ENCODE data around the gene HSD3B2.
"Not testable (repeated sequence)": the region's sequence is repeated elsewhere in the genome, so short reads cannot be mapped to it uniquely, and the experiment has no call there.

HSD3B2 gene

DNA sequence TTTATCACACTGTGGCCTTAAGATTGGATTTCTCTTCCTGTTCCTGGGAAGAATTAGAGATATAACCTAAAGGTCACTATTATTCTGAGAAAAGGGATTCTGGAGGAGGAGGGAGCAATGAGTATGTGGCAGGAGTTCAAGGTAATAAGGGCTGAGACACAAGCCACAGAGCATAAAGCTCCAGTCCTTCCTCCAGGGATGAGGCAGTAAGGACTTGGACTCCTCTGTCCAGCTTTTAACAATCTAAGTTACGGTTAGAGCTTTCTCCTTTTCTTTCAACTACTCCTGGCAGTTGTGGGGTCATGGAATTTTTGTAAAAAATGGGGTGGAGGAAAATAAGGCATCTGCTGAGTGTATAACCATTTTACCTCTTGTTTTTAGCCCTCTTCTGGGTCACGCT lies at the start of gene HSD3B2:
Gene HSD3B2, plus strand, starts transcription at position 201 of the 400 bp plus-strand sequence. CDS start 270 bp downstream, outside the sequence.
- no peak for DNase-seq
- TF ChIP-seq POLR2A (IDR thresholded peaks at IDR 0.05; ENCODE audit: low read length): no peak
- TF ChIP-seq GATA1 (IDR thresholded peaks at IDR 0.05; ENCODE audit: low read depth, low read length): no peak

DNA sequence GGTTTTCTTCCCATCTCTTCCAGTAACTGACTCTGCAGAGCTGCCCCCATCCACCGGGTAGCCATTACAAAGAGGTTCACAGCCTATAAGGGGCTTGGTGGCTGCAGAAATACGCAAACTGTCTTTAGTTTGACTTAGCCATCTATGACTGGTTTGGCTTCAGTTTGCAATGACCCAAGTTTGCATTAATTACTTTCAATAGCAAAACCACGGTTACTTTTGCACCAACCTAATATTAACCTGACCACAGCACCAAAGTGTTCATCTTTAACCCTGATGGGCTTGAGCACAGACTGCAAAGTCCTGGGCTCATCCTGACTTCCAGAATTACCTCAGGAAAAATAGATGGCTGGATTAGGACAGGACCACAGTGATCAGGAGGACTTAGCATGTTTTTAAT lies 48.5 kb upstream of the HSD3B2 start:
- DNase-seq: no peak
- TF ChIP-seq POLR2A (IDR thresholded peaks at IDR 0.05; ENCODE audit: low read length) (no peak), GATA1 (IDR thresholded peaks at IDR 0.05; ENCODE audit: low read depth, low read length) (no peak)

DNA sequence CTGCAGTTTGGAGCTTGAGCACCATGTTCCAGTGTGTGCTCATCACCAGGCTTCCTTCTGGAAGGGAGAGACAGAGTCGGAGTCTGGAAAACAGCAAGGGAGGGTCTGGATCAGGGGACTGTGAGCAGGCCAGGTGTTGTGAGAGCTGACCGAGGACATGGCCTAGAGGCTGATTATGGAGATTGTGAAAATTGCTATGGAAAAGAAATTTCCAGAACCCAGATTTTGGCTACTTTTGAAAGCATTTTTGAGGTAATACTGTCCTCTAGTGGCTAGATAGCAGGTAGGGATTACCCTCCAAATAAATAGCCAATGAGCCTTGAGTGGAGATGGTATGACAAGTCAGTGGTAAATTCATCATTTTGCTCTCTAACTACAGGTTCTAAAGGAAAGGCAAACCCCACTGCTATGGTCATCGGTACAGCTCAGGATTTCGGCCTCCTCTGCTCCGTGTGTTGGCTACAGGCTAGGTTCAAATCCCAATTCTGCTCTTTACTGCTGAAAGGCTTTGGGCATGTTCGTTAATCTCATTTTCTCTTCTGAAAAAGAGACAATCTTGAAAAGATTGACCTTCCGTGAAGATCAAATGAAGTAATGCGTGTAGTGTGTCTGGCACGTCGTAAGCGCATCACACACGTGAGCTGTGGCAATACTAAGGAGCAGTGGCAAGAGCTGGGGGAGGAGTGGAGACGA lies 47.4 kb upstream of the HSD3B2 start:
- DNase-seq: peak in 1 of 2 experiments; percentile 14
- TF ChIP-seq POLR2A (IDR thresholded peaks at IDR 0.05; ENCODE audit: low read length) (no peak), GATA1 (IDR thresholded peaks at IDR 0.05; ENCODE audit: low read depth, low read length) (no peak)

DNA sequence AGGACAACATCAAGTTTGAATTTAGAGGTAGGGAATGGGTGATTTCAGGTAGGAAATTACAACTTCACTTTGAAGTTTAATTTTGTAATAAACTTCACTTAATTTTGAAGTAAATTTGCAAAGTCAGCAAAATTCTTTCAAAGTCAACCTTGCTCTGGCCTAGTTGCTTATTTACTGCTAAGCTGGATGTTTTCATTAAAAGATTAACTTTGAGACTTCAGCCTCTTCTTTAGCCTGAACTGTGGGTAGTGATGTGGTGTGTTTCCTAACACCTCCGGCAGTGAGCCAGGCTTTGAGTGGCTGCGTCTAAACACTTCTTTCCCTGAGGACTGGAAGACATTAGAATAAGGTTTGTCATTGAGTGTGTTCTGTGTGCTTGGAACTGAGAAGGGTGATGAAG lies 46.4 kb upstream of the HSD3B2 start, which contains the start of gene HAO2:
Gene HAO2, plus strand, starts transcription at position 232 of the 400 bp plus-strand sequence. CDS start 12,301 bp downstream, outside the sequence.
- TF ChIP-seq POLR2A (IDR thresholded peaks at IDR 0.05; ENCODE audit: low read length) (no peak), GATA1 (IDR thresholded peaks at IDR 0.05; ENCODE audit: low read depth, low read length) (no peak)
- DNase-seq: no peak

DNA sequence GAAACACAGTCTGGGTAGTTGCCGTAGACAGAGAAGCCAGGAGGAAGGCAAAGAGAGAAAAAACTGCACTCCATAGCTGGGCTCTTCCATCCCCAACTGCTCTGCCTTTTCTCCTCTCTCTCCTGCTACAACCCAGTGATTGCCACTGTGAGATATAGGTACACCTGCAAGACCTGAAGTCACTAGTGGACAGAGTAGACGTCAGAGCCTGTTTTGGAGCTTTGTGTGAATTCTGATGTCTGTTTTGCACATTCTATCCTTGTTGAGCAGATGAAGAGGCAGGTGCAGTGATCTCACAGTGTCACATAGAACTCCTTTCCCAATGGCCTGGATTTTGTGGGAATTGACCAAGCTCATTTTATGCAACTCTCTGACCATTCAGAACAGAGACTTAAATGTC lies 44.2 kb upstream of the HSD3B2 start:
- DNase-seq: no peak
- no peak for TF ChIP-seq GATA1 (IDR thresholded peaks at IDR 0.05; ENCODE audit: low read depth, low read length)
- no peak for TF ChIP-seq POLR2A (IDR thresholded peaks at IDR 0.05; ENCODE audit: low read length)

DNA sequence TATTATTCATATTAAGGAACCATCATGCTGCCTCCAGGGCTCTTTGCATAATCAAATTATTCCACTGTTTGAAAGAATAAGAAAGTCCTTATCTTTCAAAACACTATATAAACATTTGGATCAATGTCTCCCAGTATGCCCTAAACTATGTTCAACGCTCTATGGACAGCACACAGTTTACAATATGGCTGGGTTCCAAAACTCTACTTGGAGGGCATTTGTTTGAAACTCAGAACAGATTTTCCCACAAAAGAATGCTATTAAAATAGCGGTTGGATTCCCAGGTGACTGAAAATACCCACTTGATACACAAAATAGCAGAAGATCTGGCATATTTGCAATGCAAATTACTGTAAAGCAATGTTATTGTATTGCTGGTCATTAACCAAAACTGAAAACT lies 43.1 kb upstream of the HSD3B2 start:
- no peak for DNase-seq
- no peak for TF ChIP-seq POLR2A (IDR thresholded peaks at IDR 0.05; ENCODE audit: low read length)
- no peak for TF ChIP-seq GATA1 (IDR thresholded peaks at IDR 0.05; ENCODE audit: low read depth, low read length)

DNA sequence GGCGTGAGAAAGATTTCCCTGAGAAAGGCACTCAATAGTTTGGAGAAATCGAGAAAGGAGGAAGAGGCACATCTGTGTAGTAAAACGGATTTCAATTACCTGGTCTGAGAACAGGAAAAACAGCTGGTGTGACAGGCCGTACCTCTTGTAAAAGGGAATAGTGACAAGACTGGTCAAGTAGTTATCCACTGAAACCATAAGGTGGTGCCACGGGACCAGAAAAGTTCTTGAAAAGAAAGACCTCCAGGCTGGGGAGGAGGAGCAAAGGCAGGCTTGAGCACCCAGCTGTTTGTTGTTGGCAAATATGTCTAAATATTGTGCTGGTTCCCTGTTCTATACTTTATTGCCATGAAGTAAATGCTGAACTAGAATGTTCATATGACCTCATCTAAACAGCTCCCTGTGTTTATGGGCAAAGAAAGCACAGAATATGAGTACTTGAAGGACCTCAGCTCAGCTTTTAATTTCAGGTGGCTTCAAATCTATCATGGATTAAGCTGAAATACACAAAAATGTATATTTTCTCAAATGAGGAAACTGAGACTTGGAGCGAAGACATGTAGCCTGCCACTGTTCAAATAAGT lies 42.4 kb upstream of the HSD3B2 start:
- no peak for TF ChIP-seq POLR2A (IDR thresholded peaks at IDR 0.05; ENCODE audit: low read length)
- TF ChIP-seq GATA1 (IDR thresholded peaks at IDR 0.05; ENCODE audit: low read depth, low read length): no peak
- DNase-seq: peak; percentile 29 to 46

DNA sequence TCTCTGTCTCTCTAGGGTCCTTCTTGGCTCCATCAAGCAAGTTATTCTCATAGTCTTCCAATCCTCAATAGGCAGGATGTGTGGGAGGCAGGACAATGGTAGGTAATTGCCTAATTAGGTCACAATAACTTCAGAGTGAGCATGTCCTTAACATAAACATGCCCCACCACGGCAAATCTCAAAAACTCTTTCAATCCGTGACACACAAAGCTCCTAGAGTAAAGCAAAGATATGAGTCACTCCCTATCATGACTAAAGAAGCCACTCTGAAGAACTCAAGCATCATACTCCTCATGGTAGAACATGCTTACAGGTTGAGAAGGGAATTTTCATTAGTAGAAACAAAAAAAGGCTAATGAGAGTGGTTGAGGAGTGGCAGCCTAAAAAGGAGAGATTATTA lies 41.5 kb upstream of the HSD3B2 start:
- DNase-seq: no peak
- TF ChIP-seq POLR2A (IDR thresholded peaks at IDR 0.05; ENCODE audit: low read length) (no peak), GATA1 (IDR thresholded peaks at IDR 0.05; ENCODE audit: low read depth, low read length) (no peak)

DNA sequence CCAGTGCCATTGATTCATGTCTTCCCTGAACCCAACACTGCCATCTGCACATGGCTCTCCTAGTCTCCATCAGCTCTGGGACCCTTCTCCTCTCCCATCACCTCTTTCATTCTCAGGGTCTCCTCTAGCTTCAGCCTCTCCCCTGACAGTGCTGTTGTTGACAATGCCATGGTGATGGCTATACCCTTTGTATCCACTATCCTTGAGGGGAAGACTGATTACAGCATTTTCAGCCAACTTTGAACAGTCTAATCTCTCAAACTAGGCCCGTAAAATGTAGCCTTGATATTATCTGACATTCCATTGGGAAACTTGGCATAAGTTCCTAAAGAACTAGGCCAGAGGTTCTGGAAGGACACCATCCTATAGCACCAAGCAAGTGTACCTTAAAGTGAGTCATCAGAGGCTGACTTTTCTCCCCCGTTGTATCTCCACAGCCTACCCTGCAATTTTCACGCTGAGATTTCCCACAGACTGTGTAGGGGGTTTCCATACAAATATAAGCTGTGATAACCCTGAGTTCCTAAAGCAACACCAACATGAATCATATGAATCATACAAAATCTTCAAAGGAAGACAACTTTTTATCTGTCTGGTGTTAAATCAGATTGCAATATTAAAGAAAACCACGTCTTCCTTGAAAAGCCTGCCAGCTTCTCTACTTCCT lies 40.6 kb upstream of the HSD3B2 start:
- TF ChIP-seq POLR2A (IDR thresholded peaks at IDR 0.05; ENCODE audit: low read length): no peak
- no peak for TF ChIP-seq GATA1 (IDR thresholded peaks at IDR 0.05; ENCODE audit: low read depth, low read length)
- DNase-seq: no peak

DNA sequence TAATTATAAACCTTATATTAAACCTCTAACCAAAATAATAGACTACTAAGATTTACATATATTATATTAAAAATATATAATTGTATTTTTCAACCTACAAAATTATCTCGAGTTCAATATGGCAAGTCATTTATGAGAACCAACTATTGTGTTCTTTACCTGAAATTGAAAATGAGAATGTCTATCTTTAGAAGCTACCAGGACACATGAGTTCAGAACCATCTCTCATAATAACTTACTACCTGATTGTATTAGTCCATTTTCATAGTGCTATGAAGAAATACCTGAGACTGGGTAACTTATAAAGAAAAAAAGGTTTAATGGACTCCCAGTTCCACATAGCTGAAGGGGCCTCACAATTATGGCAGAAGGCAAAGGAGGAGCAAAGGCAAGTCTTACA lies 39.6 kb upstream of the HSD3B2 start:
- DNase-seq: no peak
- TF ChIP-seq POLR2A (IDR thresholded peaks at IDR 0.05; ENCODE audit: low read length): no peak
- TF ChIP-seq GATA1 (IDR thresholded peaks at IDR 0.05; ENCODE audit: low read depth, low read length): no peak

DNA sequence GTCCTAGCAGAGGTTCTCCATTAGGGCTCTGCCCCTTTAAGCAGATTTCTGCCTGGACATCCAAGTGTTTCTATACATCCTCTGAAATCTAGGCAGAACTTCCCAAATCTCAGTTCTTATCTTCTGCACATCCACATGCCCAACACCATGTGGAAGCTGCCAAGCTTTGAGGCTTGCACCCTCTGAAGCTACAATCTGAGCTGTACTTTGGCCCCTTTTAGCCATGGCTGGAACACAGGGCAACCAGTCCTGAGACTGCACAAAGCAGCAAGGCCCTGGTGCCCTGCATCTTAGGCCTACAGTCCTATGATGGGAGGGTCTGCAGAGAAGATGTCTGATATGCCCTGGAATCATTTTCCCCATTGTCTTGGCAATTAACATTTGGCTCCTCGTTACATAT lies 38.4 kb upstream of the HSD3B2 start:
- TF ChIP-seq GATA1 (IDR thresholded peaks at IDR 0.05; ENCODE audit: low read depth, low read length): no peak
- no peak for TF ChIP-seq POLR2A (IDR thresholded peaks at IDR 0.05; ENCODE audit: low read length)
- no peak for DNase-seq

DNA sequence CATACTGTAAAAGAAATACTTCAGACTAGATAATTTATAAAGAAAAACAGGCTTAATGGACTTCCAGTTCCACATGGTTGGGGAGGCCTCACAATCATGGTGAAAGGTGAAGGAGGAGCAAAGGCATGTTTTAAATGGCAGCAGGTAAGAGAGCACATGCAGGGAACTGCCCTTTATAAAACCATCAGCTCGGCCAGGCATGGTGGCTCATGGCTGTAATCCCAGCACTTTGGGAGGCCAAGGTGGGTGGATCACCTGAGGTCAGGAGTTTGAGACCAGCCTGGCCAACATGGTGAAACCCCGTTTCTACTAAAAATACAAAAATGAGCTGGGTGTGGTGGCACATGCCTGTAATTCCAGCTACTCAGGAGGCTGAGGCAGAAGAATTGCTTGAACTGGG lies 37.4 kb upstream of the HSD3B2 start:
- DNase-seq: not testable (repeated sequence)

DNA sequence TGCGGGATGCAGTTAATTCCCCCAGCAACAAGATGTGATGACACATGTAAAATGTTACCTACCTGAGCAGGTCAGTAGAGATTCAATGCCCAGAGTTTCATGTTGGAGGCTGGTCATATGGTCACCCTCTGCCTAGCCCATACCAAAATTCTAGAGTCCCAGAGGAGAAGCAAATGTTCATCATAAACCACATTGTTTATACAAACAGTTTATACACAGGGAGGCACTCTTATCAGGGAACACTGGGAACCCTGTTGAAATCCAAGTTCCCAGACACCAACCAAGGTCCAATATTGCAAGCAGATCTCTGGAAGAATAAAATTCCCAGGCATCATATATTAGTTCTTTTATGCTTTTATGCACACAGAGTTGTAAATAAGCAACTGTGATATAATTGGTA lies 35.8 kb upstream of the HSD3B2 start:
- TF ChIP-seq GATA1 (IDR thresholded peaks at IDR 0.05; ENCODE audit: low read depth, low read length): no peak
- no peak for TF ChIP-seq POLR2A (IDR thresholded peaks at IDR 0.05; ENCODE audit: low read length)
- DNase-seq: no peak

DNA sequence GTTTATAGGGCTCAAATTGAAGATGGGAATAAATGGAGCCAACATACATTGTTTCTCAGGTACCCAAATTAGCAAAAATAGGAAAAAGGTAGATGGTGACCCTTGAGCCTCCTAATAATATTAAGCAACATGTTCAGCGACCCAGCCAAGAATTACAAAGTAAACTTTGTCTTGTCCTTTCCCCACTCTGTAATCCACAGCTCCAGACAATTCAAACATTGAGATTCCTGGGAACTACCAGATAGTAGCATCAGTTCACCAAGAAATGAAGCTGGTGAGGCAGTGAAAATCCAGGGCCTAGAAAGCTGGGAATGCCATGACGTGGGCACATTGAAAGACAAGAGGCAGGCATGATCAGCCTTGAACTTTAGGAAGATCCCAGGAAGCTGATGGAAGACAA lies 34.6 kb upstream of the HSD3B2 start:
- TF ChIP-seq GATA1 (IDR thresholded peaks at IDR 0.05; ENCODE audit: low read depth, low read length): no peak
- DNase-seq: no peak
